Activated CD4-positive, alpha-beta T cell treated with anti-CD3 and anti-CD28 coated beads, Interleukin-2, amount 10 ng/mL, durations not matched to agents 24 days and 14 days (primary cell): ENCODE measurements around the gene TESK1. TPM values are rescaled to one million over a fixed set of nuclear protein-coding genes. Genes with fewer than 3 reads are reported as not detected.
"Not testable (repeated sequence)": the region's sequence is repeated elsewhere in the genome, so short reads cannot be mapped to it uniquely, and the experiment has no call there.

Source experiments
- DNase-seq: peaks from one replicate; pipeline ENCODE4 v3.0.0; 2022
- H3K27ac Mint-ChIP-seq: one replicate; pipeline ENCODE4 v1.8.0; 2022; ENCODE audit warnings: mild to moderate bottlenecking, mixed read lengths
- H3K27me3 Mint-ChIP-seq: one replicate; pipeline ENCODE4 v1.8.0; 2022; ENCODE audit warnings: mixed read lengths
- H3K36me3 Mint-ChIP-seq: one replicate; pipeline ENCODE4 v1.8.0; 2022; ENCODE audit warnings: low read depth, mild to moderate bottlenecking, mixed read lengths
- H3K4me1 Mint-ChIP-seq: one replicate; pipeline ENCODE4 v1.8.0; 2021; ENCODE audit warnings: mixed read lengths
- H3K4me3 Mint-ChIP-seq: one replicate; pipeline ENCODE4 v1.8.0; 2022; ENCODE audit warnings: mild to moderate bottlenecking, moderate library complexity, mixed read lengths
- H3K9me3 Mint-ChIP-seq: one replicate; pipeline ENCODE4 v1.8.0; 2021; ENCODE audit warnings: mixed read lengths
- intact Hi-C: fragments of 100-400 bp; cut with micrococcal nuclease; formaldehyde crosslinking; loops from one replicate; pipeline ENCODE4 v1.15.1; 2023
- total RNA-seq: library from RNA; stranded (reverse); gene quantifications from 2 replicates; pipeline ENCODE4 v1.2.3, GENCODE V29; 2022

The TESK1 gene
- total RNA-seq, 1 donor from 2014 or later, result 48.7 TPM

GRCh38 chr9:35568196-35568595 is 36.9 kb upstream of the TESK1 start:
- Mint-ChIP-seq H3K9me3 (no peaks in the 10 kb centered on the region), H3K4me3 (no peak overlapping the region), H3K27me3 (no peaks in the 10 kb centered on the region), H3K36me3 (no peaks in the 10 kb centered on the region), H3K27ac (no peak overlapping the region), H3K4me1 (peaks cover 34% of the 10 kb centered on the region)
- intact Hi-C loops, result no loop called here
- no peak for DNase-seq

- Mint-ChIP-seq H3K27ac (no peak overlapping the region), H3K4me1 (peaks cover 28% of the 10 kb centered on the region)
- intact Hi-C loops, result no loop called here
These were observed 35.9 kb upstream of the TESK1 start for GRCh38 chr9:35569206-35569605.

GRCh38 chr9:35570709-35571504 is 34.2 kb upstream of the TESK1 start:
- Mint-ChIP-seq H3K27me3 (no peaks in the 10 kb centered on the region), H3K4me1 (peaks cover 27% of the 10 kb centered on the region), H3K9me3 (no peaks in the 10 kb centered on the region), H3K36me3 (no peaks in the 10 kb centered on the region), H3K27ac (peak overlapping the region; percentile 89), H3K4me3 (peak overlapping the region; percentile 66)
- intact Hi-C loops, result loop anchor here (5.0 kb wide), 1 partner anchor 74 kb away; no protein-coding TSS in a partner anchor
- DNase-seq, result peak; percentile 82

More at GRCh38 chr9:35569206-35569605, 35.9 kb upstream of the TESK1 start:
- Mint-ChIP-seq H3K9me3 (no peaks in the 10 kb centered on the region), H3K36me3 (no peaks in the 10 kb centered on the region), H3K27me3 (no peaks in the 10 kb centered on the region), H3K4me3 (no peak overlapping the region)
- DNase-seq, result no peak

- H3K36me3 Mint-ChIP-seq, result peaks cover 4% of the 10 kb centered on the region
- no peaks in the 10 kb centered on the region for H3K27me3 Mint-ChIP-seq
- intact Hi-C loops, result loop anchor here (5.0 kb wide), 1 partner anchor 77 kb away; no protein-coding TSS in a partner anchor
- H3K27ac Mint-ChIP-seq, result peak overlapping the region; percentile 16
- DNase-seq, result no peak
- H3K4me1 Mint-ChIP-seq, result peaks cover 20% of the 10 kb centered on the region
- H3K9me3 Mint-ChIP-seq, result peaks cover 6% of the 10 kb centered on the region
- H3K4me3 Mint-ChIP-seq, result no peak overlapping the region
These were observed 30.4 kb upstream of the TESK1 start for GRCh38 chr9:35574578-35575122.

- peaks cover 7% of the 10 kb centered on the region for H3K36me3 Mint-ChIP-seq
- H3K27me3 Mint-ChIP-seq, result no peaks in the 10 kb centered on the region
- intact Hi-C loops, result no loop called here
- peaks cover 17% of the 10 kb centered on the region for H3K4me1 Mint-ChIP-seq
- DNase-seq, result no peak
- peaks cover 8% of the 10 kb centered on the region for H3K9me3 Mint-ChIP-seq
- no peak overlapping the region for H3K27ac Mint-ChIP-seq
- H3K4me3 Mint-ChIP-seq, result no peak overlapping the region
These were observed 29.6 kb upstream of the TESK1 start for GRCh38 chr9:35575478-35575877.

- DNase-seq, result no peak
- Mint-ChIP-seq H3K4me1 (peaks cover 8% of the 10 kb centered on the region), H3K27me3 (no peaks in the 10 kb centered on the region), H3K36me3 (peaks cover 13% of the 10 kb centered on the region), H3K9me3 (peaks cover 15% of the 10 kb centered on the region), H3K4me3 (no peak overlapping the region), H3K27ac (no peak overlapping the region)
- intact Hi-C loops, result no loop called here
These were observed 27.6 kb upstream of the TESK1 start for GRCh38 chr9:35577486-35577885.

GRCh38 chr9:35579130-35579529 is 25.9 kb upstream of the TESK1 start:
- Mint-ChIP-seq H3K9me3 (peaks cover 15% of the 10 kb centered on the region), H3K4me3 (no peak overlapping the region), H3K27me3 (no peaks in the 10 kb centered on the region), H3K27ac (peak overlapping the region; percentile 59), H3K36me3 (peaks cover 13% of the 10 kb centered on the region), H3K4me1 (peaks cover 5% of the 10 kb centered on the region)
- intact Hi-C loops, result no loop called here
- DNase-seq, result no peak

- H3K4me1 Mint-ChIP-seq, intact Hi-C loops, H3K27me3 Mint-ChIP-seq, DNase-seq, H3K4me3 Mint-ChIP-seq: not testable (repeated sequence)
- H3K9me3 Mint-ChIP-seq, result peaks cover 15% of the 10 kb centered on the region
- H3K27ac Mint-ChIP-seq, result peak overlapping the region; percentile 59
- H3K36me3 Mint-ChIP-seq, result peaks cover 13% of the 10 kb centered on the region
These were observed 25.3 kb upstream of the TESK1 start for GRCh38 chr9:35579659-35580227.

- Mint-ChIP-seq H3K9me3 (peaks cover 18% of the 10 kb centered on the region), H3K36me3 (peaks cover 13% of the 10 kb centered on the region)
- intact Hi-C loops, H3K27ac Mint-ChIP-seq, DNase-seq, H3K4me3 Mint-ChIP-seq, H3K4me1 Mint-ChIP-seq, H3K27me3 Mint-ChIP-seq: not testable (repeated sequence)
These were observed 21.5 kb upstream of the TESK1 start for GRCh38 chr9:35583521-35583920.

- intact Hi-C loops, H3K27me3 Mint-ChIP-seq, H3K27ac Mint-ChIP-seq, H3K36me3 Mint-ChIP-seq, H3K4me3 Mint-ChIP-seq, H3K4me1 Mint-ChIP-seq, DNase-seq: not testable (repeated sequence)
- H3K9me3 Mint-ChIP-seq, result peaks cover 19% of the 10 kb centered on the region
These were observed 20.4 kb upstream of the TESK1 start for GRCh38 chr9:35584681-35585080.

GRCh38 chr9:35588506-35588905 is 16.6 kb upstream of the TESK1 start:
- DNase-seq, H3K4me1 Mint-ChIP-seq, H3K27ac Mint-ChIP-seq, H3K27me3 Mint-ChIP-seq, H3K36me3 Mint-ChIP-seq, H3K4me3 Mint-ChIP-seq, intact Hi-C loops: not testable (repeated sequence)
- H3K9me3 Mint-ChIP-seq, result peaks cover 16% of the 10 kb centered on the region

GRCh38 chr9:35593581-35593980 is 11.5 kb upstream of the TESK1 start:
- intact Hi-C loops, result no loop called here
- DNase-seq, result no peak
- no peak overlapping the region for H3K4me3 Mint-ChIP-seq
- no peaks in the 10 kb centered on the region for H3K27me3 Mint-ChIP-seq
- no peaks in the 10 kb centered on the region for H3K4me1 Mint-ChIP-seq
- peaks cover 17% of the 10 kb centered on the region for H3K9me3 Mint-ChIP-seq
- peaks cover 8% of the 10 kb centered on the region for H3K36me3 Mint-ChIP-seq
- no peak overlapping the region for H3K27ac Mint-ChIP-seq

GRCh38 chr9:35594471-35594870 is 10.6 kb upstream of the TESK1 start:
- Mint-ChIP-seq H3K27ac (no peak overlapping the region), H3K4me1 (no peaks in the 10 kb centered on the region), H3K4me3 (no peak overlapping the region), H3K36me3 (peaks cover 8% of the 10 kb centered on the region), H3K9me3 (peaks cover 14% of the 10 kb centered on the region), H3K27me3 (no peaks in the 10 kb centered on the region)
- intact Hi-C loops, result no loop called here
- no peak for DNase-seq

GRCh38 chr9:35596907-35597306 is 8.2 kb upstream of the TESK1 start:
- H3K9me3 Mint-ChIP-seq, H3K27me3 Mint-ChIP-seq, H3K4me3 Mint-ChIP-seq, DNase-seq, intact Hi-C loops, H3K4me1 Mint-ChIP-seq, H3K36me3 Mint-ChIP-seq, H3K27ac Mint-ChIP-seq: not testable (repeated sequence)
